Jurkat, Clone E6-1 (cell line): ENCODE measurements around the gene MIDN.
"Not testable (repeated sequence)": the region's sequence is repeated elsewhere in the genome, so short reads cannot be mapped to it uniquely, and the experiment has no call there.

ENCODE experiments used
- DNase-seq: peaks from one replicate; pipeline ENCODE4 v3.0.0-alpha.2; 2011; ENCODE audit warnings: low read depth, low spot score
- H3K4me3 ChIP-seq: 2 replicates; pipeline ENCODE4 v1.5.1; 2011; ENCODE audit warnings: mild to moderate bottlenecking, low read length, control low read depth, moderate library complexity

The MIDN gene

GRCh38 chr19:1299801-1300200 lies 51.4 kb downstream of the MIDN start:
- DNase-seq, result no peak
- H3K4me3 ChIP-seq, result no peak overlapping the region

GRCh38 chr19:1300744-1301490 lies 52.5 kb downstream of the MIDN start:
- H3K4me3 ChIP-seq, result no peak overlapping the region
- DNase-seq, result no peak

DNA sequence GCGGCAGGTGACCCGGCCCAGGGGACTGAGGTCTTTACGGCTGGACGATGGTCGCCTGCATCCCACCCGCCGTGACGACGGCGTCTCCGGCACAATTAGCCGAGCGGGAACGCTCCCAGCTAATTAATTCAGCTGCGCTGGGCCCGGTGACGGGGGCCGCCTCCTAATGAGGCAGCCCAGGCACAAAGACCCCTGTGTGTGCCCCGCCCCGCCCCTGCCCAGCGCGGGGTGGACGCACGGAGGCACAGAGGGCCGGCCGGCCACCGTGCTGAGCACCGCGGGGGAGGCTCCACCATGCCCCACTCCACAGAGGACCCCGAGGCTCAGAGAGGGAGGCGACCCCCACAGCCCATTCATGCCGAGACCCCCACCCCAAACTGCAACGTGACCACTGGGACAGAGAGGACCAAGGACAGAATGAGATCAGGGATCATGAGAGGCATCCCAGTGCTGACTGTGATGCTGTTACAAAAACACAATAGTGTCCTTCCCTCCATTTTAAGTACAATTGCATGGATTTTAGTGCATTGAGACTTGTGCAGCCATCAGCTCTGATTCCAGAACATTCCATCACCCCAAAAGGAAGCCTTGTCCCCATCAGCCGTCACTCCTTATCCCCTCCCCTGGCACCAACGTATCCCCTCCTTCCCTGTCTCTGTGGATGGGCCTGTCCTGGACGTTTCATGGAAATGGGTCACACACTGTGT lies 54.3 kb downstream of the MIDN start:
- DNase-seq, result no peak
- no peak overlapping the region for H3K4me3 ChIP-seq

DNA sequence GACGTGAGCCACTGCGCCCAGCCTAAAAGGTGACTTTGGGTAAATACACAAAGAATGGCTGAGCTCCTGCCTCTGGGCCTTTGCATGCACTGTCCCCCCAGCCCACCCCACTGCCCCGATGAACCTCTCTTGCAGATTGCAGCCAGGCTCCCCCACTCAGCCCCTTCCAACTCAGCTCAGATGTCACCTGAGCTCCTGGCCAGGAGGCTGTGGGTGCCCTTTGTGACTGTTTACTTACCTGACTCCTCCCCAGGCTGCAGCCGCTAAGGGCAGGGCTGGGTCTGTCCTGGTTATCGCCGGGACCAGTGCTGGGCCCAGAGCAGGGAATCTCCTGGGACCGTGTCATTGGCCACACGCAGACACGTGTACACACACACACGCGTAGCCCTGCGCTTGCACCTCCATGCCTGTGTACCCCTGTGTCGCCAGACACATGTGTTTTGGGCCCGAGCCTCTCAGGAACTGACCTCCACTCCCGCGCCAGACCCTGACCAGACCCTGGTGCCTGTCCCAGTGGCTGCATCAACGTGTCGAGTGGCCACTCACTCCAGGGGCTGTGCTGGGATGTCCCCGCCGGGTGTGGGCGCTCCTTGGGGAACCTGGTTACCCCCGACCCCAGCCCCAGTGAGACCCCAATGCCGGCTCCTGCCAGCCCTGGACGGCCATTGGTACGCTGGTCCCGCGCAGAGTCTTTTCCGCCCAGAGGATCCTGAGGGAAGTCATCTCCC lies 56.0 kb downstream of the MIDN start:
- H3K4me3 ChIP-seq, result no peak overlapping the region
- DNase-seq, result no peak

- not testable (repeated sequence) for DNase-seq, H3K4me3 ChIP-seq
Observed at GRCh38 chr19:1305354-1305753, 57.0 kb downstream of the MIDN start.

DNA sequence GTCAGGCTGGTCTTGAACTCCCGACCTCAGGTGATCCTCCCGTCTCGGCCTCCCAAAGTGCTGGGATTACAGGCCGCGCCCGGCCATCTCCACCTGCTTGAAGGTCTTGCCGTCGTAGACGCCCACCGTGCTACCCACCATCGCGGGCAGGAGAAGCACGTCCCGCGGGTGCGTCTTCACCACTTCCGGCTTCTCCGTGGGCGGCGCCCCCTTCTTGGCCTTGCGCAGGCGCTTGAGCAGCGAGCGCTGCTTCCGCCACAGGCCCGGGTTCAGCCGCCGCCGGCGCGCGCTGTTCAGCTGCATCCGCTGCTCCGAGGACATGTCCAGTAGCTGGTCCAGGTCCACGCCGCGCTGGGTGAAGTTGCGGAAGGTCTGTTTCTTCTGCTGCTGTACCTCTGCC lies 58.9 kb downstream of the MIDN start:
- no peak for DNase-seq
- H3K4me3 ChIP-seq, result no peak overlapping the region

DNA sequence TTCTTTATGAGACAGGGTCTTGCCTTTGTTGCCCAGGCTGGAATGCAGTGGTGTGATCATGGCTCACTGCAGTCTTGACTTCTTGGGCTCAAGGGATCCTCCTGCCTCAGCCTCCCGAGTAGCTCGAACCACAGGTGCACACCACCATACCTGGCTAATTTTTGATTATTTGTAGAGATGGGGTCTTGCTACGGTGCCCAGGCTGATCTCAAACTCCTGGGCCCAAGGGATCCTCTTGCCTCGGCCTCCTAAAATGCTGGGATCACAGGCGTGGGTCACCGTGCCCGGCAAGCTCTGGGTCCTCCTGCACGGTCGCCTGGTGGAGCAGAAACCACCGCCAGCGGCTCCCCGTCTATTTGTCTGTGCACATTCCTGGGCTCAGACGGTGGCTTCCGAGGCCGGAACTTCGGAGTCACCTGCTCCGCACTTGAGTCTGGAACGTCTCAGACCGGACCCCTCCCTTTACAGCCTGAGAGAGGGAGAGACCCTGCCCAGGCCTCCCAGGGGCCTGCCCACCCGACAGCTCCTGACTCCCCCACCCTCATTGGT lies 59.4 kb downstream of the MIDN start:
- no peak for DNase-seq
- no peak overlapping the region for H3K4me3 ChIP-seq

GRCh38 chr19:1308718-1309117 lies 60.3 kb downstream of the MIDN start:
- no peak overlapping the region for H3K4me3 ChIP-seq
- no peak for DNase-seq
